NCI-H1694 treated with DMSO at 0.1 percent for 48 hours (cell line): ENCODE results near the gene MMRN1.
A peak's percentile ranks its signal among the peaks of the same experiment; 100 is the strongest.

Source experiments
- DNase-seq: peaks from one replicate; lab custom pipeline; 2025; lab: John Stamatoyannopoulos, UW

MMRN1 gene

GRCh38 chr4:89998469-89999011 is 103.9 kb downstream of the MMRN1 start:
- DNase-seq, result peak; percentile 86

GRCh38 chr4:90001023-90001422 is 106.4 kb downstream of the MMRN1 start:
- DNase-seq, result no peak

- DNase-seq, result peak; percentile 79
Observed at GRCh38 chr4:90002441-90003062, 107.9 kb downstream of the MMRN1 start.
